ENCODE results near the gene MZB1. TPM values are rescaled to one million over a fixed set of nuclear protein-coding genes. Genes with fewer than 3 reads are reported as not detected.
A peak's percentile ranks its signal among the peaks of the same experiment; 100 is the strongest.

Gene MZB1
- total RNA-seq, 2 experiments from 2014 or later = 0.42 to 0.63 TPM

GRCh38 chr5:139386050-139386438 is 3.7 kb downstream of the MZB1 start:
- H3K27me3 Mint-ChIP-seq = no peaks in the 10 kb centered on the region
- H3K27ac Mint-ChIP-seq = peak overlapping the region; percentile 85
- H3K27ac ChIP-seq (ENCODE audit: low read depth in 1 of 2, low read length in 2 of 2) = no peak overlapping the region
- no peaks in the 10 kb centered on the region for H3K9me3 ChIP-seq (ENCODE audit: control insufficient read depth in 1 of 2, insufficient read depth in 1 of 2, low read length in 2 of 2)
- ATAC-seq (ENCODE audit: poor library complexity) = no peak
- peaks cover 48% of the 10 kb centered on the region for H3K4me1 Mint-ChIP-seq (ENCODE audit: low read depth)
- no peaks in the 10 kb centered on the region for H3K36me3 Mint-ChIP-seq (ENCODE audit: low read depth)
- peak overlapping the region; percentile 87 for H3K4me3 Mint-ChIP-seq
- no peaks in the 10 kb centered on the region for H3K36me3 ChIP-seq (ENCODE audit: insufficient read depth, low read length)
- CTCF ChIA-PET = interaction anchor here (1.0 kb wide), 1 partner anchor 18 kb away, joined by 3 read pairs; the partner anchor contains the start of gene SPATA24
- no peaks in the 10 kb centered on the region for H3K9me3 Mint-ChIP-seq
- no peak for TF ChIP-seq CTCF (IDR thresholded peaks at IDR 0.05)
- peaks cover 51% of the 10 kb centered on the region for H3K4me1 ChIP-seq (ENCODE audit: insufficient read depth, low read length)
- POLR2A ChIA-PET = interaction anchor here (1.2 to 1.5 kb wide), 3 partner anchors 16 to 97 kb away, joined by 3 to 5 read pairs (median 4); partner anchors contain the start of genes PAIP2 and STING1
- no peak overlapping the region for H3K4me3 ChIP-seq (ENCODE audit: low read length)
- DNase-seq = no peak
- H3K27me3 ChIP-seq (ENCODE audit: control insufficient read depth in 1 of 2, insufficient read depth in 2 of 2, low read length in 2 of 2) = no peaks in the 10 kb centered on the region
- intact Hi-C loops (cut with DNase I, micrococcal nuclease) = loop anchor here in 1 of 2 experiments (5.0 kb wide), 1 partner anchor 44 kb away; the partner anchor contains the start of gene PAIP2

DNA sequence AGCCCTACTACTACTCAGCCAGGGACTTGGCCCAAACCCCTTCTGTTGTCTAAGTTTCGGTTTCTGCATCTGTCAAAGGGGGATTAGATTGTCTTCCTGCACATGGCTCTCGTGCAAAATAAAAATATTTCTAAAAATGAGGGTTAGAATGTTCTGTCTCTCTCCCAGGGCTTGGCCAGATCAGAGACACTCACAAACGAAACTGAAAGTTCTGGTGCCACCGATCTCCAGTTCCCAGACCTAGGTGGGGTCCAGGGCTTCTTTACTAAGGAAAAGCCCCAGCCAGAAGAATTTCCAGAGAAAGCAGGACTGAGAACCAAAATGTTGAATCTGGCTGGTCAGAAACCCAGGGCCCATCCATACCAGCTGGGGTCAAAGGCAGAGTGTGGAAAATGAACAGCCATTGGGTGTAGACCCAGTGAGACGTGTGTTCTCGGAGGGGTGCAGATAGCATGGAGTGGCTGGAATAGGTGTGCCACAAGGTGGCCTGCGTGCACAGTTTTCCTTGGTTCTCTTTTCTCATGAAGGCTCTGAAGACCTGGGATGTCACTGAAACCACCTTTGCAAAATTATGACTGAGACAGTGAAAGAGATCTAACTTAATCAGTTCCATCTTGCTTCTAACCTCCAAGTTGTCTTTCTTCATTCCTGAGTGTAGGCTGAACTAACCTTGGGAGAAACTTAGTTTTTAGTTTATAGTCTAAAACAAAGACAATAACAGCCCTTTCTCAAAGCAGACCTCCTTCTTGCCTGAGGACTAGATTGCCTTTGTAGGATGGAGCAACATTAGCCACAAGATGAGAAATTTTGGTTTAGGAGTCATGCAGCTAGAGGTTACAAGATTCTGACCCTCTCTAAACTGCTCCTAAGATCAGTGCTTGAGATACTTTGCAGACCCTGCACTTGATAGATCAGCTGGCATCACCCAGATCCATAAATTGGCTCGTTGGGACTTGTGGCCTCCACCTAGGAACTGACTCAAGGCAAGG is 4.4 kb downstream of the MZB1 start:
- no peaks in the 10 kb centered on the region for H3K27me3 Mint-ChIP-seq
- H3K9me3 ChIP-seq (ENCODE audit: control insufficient read depth in 1 of 2, insufficient read depth in 1 of 2, low read length in 2 of 2) = no peaks in the 10 kb centered on the region
- peak overlapping the region; percentile 87 for H3K4me3 Mint-ChIP-seq
- peaks cover 44% of the 10 kb centered on the region for H3K4me1 ChIP-seq (ENCODE audit: insufficient read depth, low read length)
- peak in 4 of 14 experiments; percentile 43 to 59 (median 54) for DNase-seq
- H3K36me3 ChIP-seq (ENCODE audit: insufficient read depth, low read length) = no peaks in the 10 kb centered on the region
- no peaks in the 10 kb centered on the region for H3K27me3 ChIP-seq (ENCODE audit: control insufficient read depth in 1 of 2, insufficient read depth in 2 of 2, low read length in 2 of 2)
- peak overlapping the region; percentile 85 for H3K27ac Mint-ChIP-seq
- ChIA-PET CTCF (interaction anchor here (1.0 kb wide), 1 partner anchor 19 kb away, joined by 3 read pairs; the partner anchor contains the start of gene SPATA24), POLR2A (interaction anchor here (0.7 to 1.6 kb wide), 4 partner anchors 10 to 97 kb away, joined by 3 to 6 read pairs (median 4); partner anchors contain the start of gene STING1)
- ATAC-seq (ENCODE audit: poor library complexity) = peak; percentile 65
- H3K4me1 Mint-ChIP-seq (ENCODE audit: low read depth) = peaks cover 41% of the 10 kb centered on the region
- no peaks in the 10 kb centered on the region for H3K9me3 Mint-ChIP-seq
- no peak for TF ChIP-seq CTCF (IDR thresholded peaks at IDR 0.05)
- intact Hi-C loops (cut with DNase I, micrococcal nuclease) = loop anchor here in 1 of 2 experiments (5.0 kb wide), 1 partner anchor 43 kb away; the partner anchor contains the start of gene PAIP2
- peak overlapping the region; percentile 29 to 71 for H3K27ac ChIP-seq (ENCODE audit: low read depth in 1 of 2, low read length in 2 of 2)
- H3K36me3 Mint-ChIP-seq (ENCODE audit: low read depth) = no peaks in the 10 kb centered on the region
- H3K4me3 ChIP-seq (ENCODE audit: low read length) = peak overlapping the region; percentile 52

- TF ChIP-seq CTCF (IDR thresholded peaks at IDR 0.05) = no peak
- H3K27me3 ChIP-seq (ENCODE audit: control insufficient read depth in 1 of 2, insufficient read depth in 2 of 2, low read length in 2 of 2) = no peaks in the 10 kb centered on the region
- Mint-ChIP-seq H3K4me1 (ENCODE audit: low read depth) (peaks cover 33% of the 10 kb centered on the region), H3K27me3 (no peaks in the 10 kb centered on the region), H3K27ac (peak overlapping the region; percentile 85), H3K36me3 (ENCODE audit: low read depth) (no peaks in the 10 kb centered on the region), H3K4me3 (peak overlapping the region; percentile 87), H3K9me3 (no peaks in the 10 kb centered on the region)
- peak overlapping the region; percentile 52 for H3K4me3 ChIP-seq (ENCODE audit: low read length)
- intact Hi-C loops (cut with DNase I, micrococcal nuclease) = loop anchor here in 1 of 2 experiments (5.0 kb wide), 1 partner anchor 42 kb away; the partner anchor contains the start of gene PAIP2
- no peaks in the 10 kb centered on the region for H3K9me3 ChIP-seq (ENCODE audit: control insufficient read depth in 1 of 2, insufficient read depth in 1 of 2, low read length in 2 of 2)
- ChIA-PET CTCF (no interaction called here), POLR2A (interaction anchor here (0.7 to 1.6 kb wide), 3 partner anchors 9 to 90 kb away, joined by 4 to 6 read pairs (median 4); no protein-coding TSS in a partner anchor)
- DNase-seq (no peak), ATAC-seq (ENCODE audit: poor library complexity) (no peak)
- H3K27ac ChIP-seq (ENCODE audit: low read depth in 1 of 2, low read length in 2 of 2) = peak overlapping the region; percentile 29 to 71
- no peaks in the 10 kb centered on the region for H3K36me3 ChIP-seq (ENCODE audit: insufficient read depth, low read length)
- H3K4me1 ChIP-seq (ENCODE audit: insufficient read depth, low read length) = peaks cover 37% of the 10 kb centered on the region
Measured at GRCh38 chr5:139384591-139385051, 5.1 kb downstream of the MZB1 start.

All from CD4-positive, alpha-beta T cell (primary cell).